GM21515 (cell line): ENCODE data around the gene KIAA0513.

Experiments used
- ATAC-seq: cut with Tn5 transposase; IDR thresholded peaks from one replicate; pipeline ENCODE4 v1.9.1; 2021; ENCODE audit not compliant: unreplicated experiment

The KIAA0513 gene

GRCh38 chr16:85027349-85027957 is at the start of gene KIAA0513:
KIAA0513 (plus strand) TSS chr16:85027795; CDS start chr16:85067072, 39,277 bp downstream.
- peak; percentile 84 for ATAC-seq

GRCh38 chr16:84979516-84979915 is 48.1 kb upstream of the KIAA0513 start:
- no peak for ATAC-seq

GRCh38 chr16:84982434-84982833 is 45.2 kb upstream of the KIAA0513 start:
- ATAC-seq: no peak

GRCh38 chr16:84985079-84986065 is 42.2 kb upstream of the KIAA0513 start:
- ATAC-seq: no peak

- ATAC-seq: no peak
Measured at GRCh38 chr16:84986102-84986501, 41.5 kb upstream of the KIAA0513 start.

- ATAC-seq: no peak
Measured at GRCh38 chr16:84986879-84987278, 40.7 kb upstream of the KIAA0513 start.

- ATAC-seq: no peak
Measured at GRCh38 chr16:84988328-84989080, 39.1 kb upstream of the KIAA0513 start.

- no peak for ATAC-seq
Measured at GRCh38 chr16:84989749-84990620, 37.6 kb upstream of the KIAA0513 start.

GRCh38 chr16:84990782-84991181 is 36.8 kb upstream of the KIAA0513 start:
- ATAC-seq: no peak

- ATAC-seq: no peak
Measured at GRCh38 chr16:84992717-84993075, 34.9 kb upstream of the KIAA0513 start.

- ATAC-seq: no peak
Measured at GRCh38 chr16:84993926-84994325, 33.7 kb upstream of the KIAA0513 start.

- no peak for ATAC-seq
Measured at GRCh38 chr16:84995663-84996062, 31.9 kb upstream of the KIAA0513 start.

GRCh38 chr16:84996365-84996764 is 31.2 kb upstream of the KIAA0513 start:
- no peak for ATAC-seq

GRCh38 chr16:84999200-84999599 is 28.4 kb upstream of the KIAA0513 start:
- no peak for ATAC-seq

- no peak for ATAC-seq
Measured at GRCh38 chr16:84999857-85000480, 27.6 kb upstream of the KIAA0513 start.

- no peak for ATAC-seq
Measured at GRCh38 chr16:85002099-85002541, 25.5 kb upstream of the KIAA0513 start.

- no peak for ATAC-seq
Measured at GRCh38 chr16:85002608-85003007, 25.0 kb upstream of the KIAA0513 start.

- no peak for ATAC-seq
Measured at GRCh38 chr16:85003076-85003475, 24.5 kb upstream of the KIAA0513 start.

GRCh38 chr16:85003725-85004586 is 23.6 kb upstream of the KIAA0513 start:
- no peak for ATAC-seq
